Measurements from ENCODE around the gene PLAC9.

PLAC9 gene

GRCh38 chr10:80183436-80183835 is 50.9 kb downstream of the PLAC9 start:
- no peak for DNase-seq (ENCODE audit: low read depth in 2 of 2)

- DNase-seq (ENCODE audit: low read depth in 2 of 2) = no peak
Observed at GRCh38 chr10:80184291-80184690, 51.8 kb downstream of the PLAC9 start.

GRCh38 chr10:80185578-80186299 is 53.2 kb downstream of the PLAC9 start:
- no peak for DNase-seq (ENCODE audit: low read depth in 2 of 2)

- DNase-seq (ENCODE audit: low read depth in 2 of 2) = no peak
Observed at GRCh38 chr10:80186364-80187012, 54.0 kb downstream of the PLAC9 start.

GRCh38 chr10:80187060-80187459 is 54.5 kb downstream of the PLAC9 start:
- no peak for DNase-seq (ENCODE audit: low read depth in 2 of 2)

GRCh38 chr10:80187465-80188409 is 55.2 kb downstream of the PLAC9 start:
- peak in 1 of 2 donors; percentile 48 for DNase-seq (ENCODE audit: low read depth in 2 of 2)

GRCh38 chr10:80188713-80189112 is 56.2 kb downstream of the PLAC9 start:
- no peak for DNase-seq (ENCODE audit: low read depth in 2 of 2)

GRCh38 chr10:80191589-80192270 is 59.2 kb downstream of the PLAC9 start:
- DNase-seq (ENCODE audit: low read depth in 2 of 2) = no peak

- no peak for DNase-seq (ENCODE audit: low read depth in 2 of 2)
Observed at GRCh38 chr10:80192553-80192952, 60.0 kb downstream of the PLAC9 start.

- no peak for DNase-seq (ENCODE audit: low read depth in 2 of 2)
Observed at GRCh38 chr10:80194373-80195045, 62.0 kb downstream of the PLAC9 start.

Data from stimulated activated CD8-positive, alpha-beta memory T cell treated with anti-CD3 and anti-CD28 coated beads, Interleukin-15, amount 100 ng/mL, for 4 hours (primary cell).